Measurements from ENCODE around the gene PAK1. TPM values are rescaled to one million over a fixed set of nuclear protein-coding genes. Genes with fewer than 3 reads are reported as not detected.

PAK1 gene
- total and polyA plus RNA-seq, 2 donors (not counting 3 experiments of a cell fraction or from before 2014, with no cell fraction given), result 5.6 to 12.9 TPM

GRCh38 chr11:77468527-77468926 is 5.4 kb downstream of the PAK1 start:
- no peak overlapping the region for H3K27ac ChIP-seq (ENCODE audit: insufficient read depth, low read depth, low read length)
- no TSS peak for BruUV-seq (replicated peaks)
- no peak overlapping the region for H3K4me2 ChIP-seq (ENCODE audit: insufficient read depth, low read length)
- CTCF ChIA-PET, result interaction anchor here (1.2 to 1.3 kb wide), 2 partner anchors 76 to 151 kb away, joined by 5 read pairs; no protein-coding TSS in a partner anchor
- H3K9ac ChIP-seq (replicated peaks; ENCODE audit: extremely low read depth, insufficient read depth, low read length), result no peak overlapping the region
- no peaks in the 10 kb centered on the region for H3K79me2 ChIP-seq (ENCODE audit: control insufficient read depth, insufficient read depth, low read length)
- no peaks in the 10 kb centered on the region for H3K36me3 ChIP-seq (ENCODE audit: control insufficient read depth in 2 of 2, extremely low read depth in 1 of 2, insufficient read depth in 2 of 2, low read length in 2 of 2)
- DNase-seq (ENCODE audit: low read depth, low spot score), result no peak
- H3K9me3 ChIP-seq (replicated peaks; ENCODE audit: control insufficient read depth, insufficient read depth, low read length), result no peaks in the 10 kb centered on the region
- no peaks in the 10 kb centered on the region for H3K9me1 ChIP-seq (replicated peaks; ENCODE audit: control insufficient read depth, extremely low read depth, insufficient read depth, low read length)
- intact Hi-C loops (cut with micrococcal nuclease), result no loop called here
- no peak for TF ChIP-seq MYC (IDR thresholded peaks at IDR 0.05; ENCODE audit: low read depth, low read length)
- no peak for TF ChIP-seq POLR2A (IDR thresholded peaks at IDR 0.05; ENCODE audit: low read depth, low read length)
- TF ChIP-seq JUN (IDR thresholded peaks at IDR 0.05; ENCODE audit: borderline replicate concordance, insufficient read depth, insufficient read length, low read depth), result no peak
- TF ChIP-seq FOS (IDR thresholded peaks at IDR 0.05; ENCODE audit: borderline replicate concordance, insufficient read depth, low read length), result no peak
- TF ChIP-seq EZH2 (IDR thresholded peaks at IDR 0.05; ENCODE audit: borderline replicate concordance, low read depth, low read length, severe bottlenecking), result no peak
- TF ChIP-seq POLR2AphosphoS5 (IDR thresholded peaks at IDR 0.05; ENCODE audit: insufficient read depth, low read depth, low read length), result no peak
- no peak for TF ChIP-seq MAX (IDR thresholded peaks at IDR 0.05; ENCODE audit: insufficient read depth, insufficient read length)
- TF ChIP-seq CTCF (IDR thresholded peaks at IDR 0.05; ENCODE audit: extremely low read depth in 1 of 2, insufficient read depth in 1 of 2, low read depth in 1 of 2, low read length in 2 of 2), result no peak
- no peak for TF ChIP-seq GATA2 (IDR thresholded peaks at IDR 0.05; ENCODE audit: insufficient read depth, insufficient read length, low read depth, low read length)
- dilution Hi-C loops (cut with MboI; ENCODE audit: extremely low pct_ligation_motif_present, low sequenced_read_pairs), result no loop called here
- H2AFZ ChIP-seq (ENCODE audit: low read depth, low read length), result no peak overlapping the region
- H4K20me1 ChIP-seq (replicated peaks; ENCODE audit: control insufficient read depth, extremely low read depth, insufficient read depth, low read length), result no peaks in the 10 kb centered on the region
- H3K27me3 ChIP-seq (ENCODE audit: control insufficient read depth in 2 of 2, insufficient read depth in 2 of 2, low read length in 2 of 2), result peaks cover 20 to 38% of the 10 kb centered on the region in 2 experiments
- no peak overlapping the region for H3K4me3 ChIP-seq (replicated peaks in 1 of 3; ENCODE audit: insufficient read depth in 1 of 3, low read depth in 1 of 3, low read length in 3 of 3)
- FAIRE-seq, result no peak
- peaks cover 6% of the 10 kb centered on the region for H3K4me1 ChIP-seq (ENCODE audit: control insufficient read depth, extremely low read depth, insufficient read depth, low read length)
- POLR2A ChIA-PET, result no interaction called here

All from endothelial cell of umbilical vein (primary cell).